BE2C (cell line): ENCODE data around the gene RFX4.

Experiments used
- DNase-seq: peaks from one replicate; pipeline ENCODE4 v3.0.0-alpha.2; 2020
- H3K27me3 ChIP-seq: fragments of 250-450 bp; sonication (Bioruptor Pico); 2 replicates; pipeline ENCODE4 v1.5.1; 2020; ENCODE audit warnings: mild to moderate bottlenecking
- H3K36me3 ChIP-seq: fragments of 250-450 bp; sonication (Bioruptor Pico); 2 replicates; pipeline ENCODE4 v1.5.1; 2020; ENCODE audit warnings: mild to moderate bottlenecking
- H3K4me1 ChIP-seq: fragments of 250-450 bp; sonication (Bioruptor Pico); 2 replicates; pipeline ENCODE4 v1.5.1; 2020
- H3K4me3 ChIP-seq: 2 replicates; pipeline ENCODE4 v1.5.1; 2011; ENCODE audit warnings: low read depth, low read length
- H3K9me3 ChIP-seq: fragments of 250-450 bp; sonication (Bioruptor Pico); 2 replicates; pipeline ENCODE4 v1.5.1; 2020
- TF ChIP-seq, protein P1 (sequence below): IDR thresholded peaks from 2 replicates; pipeline ENCODE4 v1.5.1; 2012; ENCODE audit warnings: mild to moderate bottlenecking, low read depth, low read length

Gene RFX4

DNA sequence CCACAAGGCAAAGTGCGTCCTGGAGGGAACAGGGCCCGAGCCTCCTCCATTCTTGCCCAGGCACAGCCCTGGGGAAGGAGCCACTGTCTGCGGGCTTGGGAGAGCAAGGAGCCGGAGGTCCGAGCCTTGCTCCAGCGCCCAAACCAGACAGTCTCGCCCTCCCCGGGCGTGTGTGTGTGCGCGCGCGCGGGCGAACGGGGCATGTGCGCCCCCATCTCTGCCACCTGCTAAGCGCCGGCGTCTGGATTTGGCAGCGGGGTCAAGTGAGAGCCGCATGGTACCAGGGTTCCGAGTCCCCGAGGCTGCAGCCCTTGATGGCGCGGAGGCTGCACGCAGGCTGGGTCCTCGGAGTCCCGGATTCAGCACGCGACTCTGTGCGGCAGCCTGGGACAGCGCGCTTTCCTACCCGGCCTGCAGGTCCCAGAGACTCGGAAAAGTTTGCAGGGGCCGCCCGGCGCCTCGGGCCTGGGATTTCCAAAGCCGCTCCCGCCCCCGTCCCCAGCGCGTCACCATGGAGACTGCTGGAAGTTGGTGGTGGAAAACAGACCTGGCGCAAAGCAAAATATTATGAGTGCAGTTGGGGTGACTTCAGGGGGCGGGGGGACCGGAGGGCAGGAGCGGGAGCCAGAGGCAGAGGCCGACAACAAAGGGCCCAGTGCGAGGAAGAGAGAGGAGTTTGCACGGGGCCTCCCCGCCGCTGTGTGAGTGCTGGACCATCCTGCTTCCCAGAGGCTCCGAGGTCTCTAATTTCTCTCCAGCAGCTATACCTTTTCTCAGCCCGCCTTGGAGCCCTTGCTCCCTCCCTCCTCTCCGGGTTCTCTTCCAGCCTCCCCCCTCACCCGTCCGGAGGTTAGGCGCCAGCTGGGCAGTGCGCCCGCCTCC is 4.2 kb downstream of the RFX4 start:
- Histone ChIP-seq H3K4me3 (no peak overlapping the region; the same call in 1 of the 2 replicates), H3K27me3 (peaks cover 95% of the 10 kb centered on the region), H3K4me1 (no peaks in the 10 kb centered on the region), H3K36me3 (no peaks in the 10 kb centered on the region), H3K9me3 (no peaks in the 10 kb centered on the region)
- DNase-seq: no peak
- TF ChIP-seq, protein P1, sequence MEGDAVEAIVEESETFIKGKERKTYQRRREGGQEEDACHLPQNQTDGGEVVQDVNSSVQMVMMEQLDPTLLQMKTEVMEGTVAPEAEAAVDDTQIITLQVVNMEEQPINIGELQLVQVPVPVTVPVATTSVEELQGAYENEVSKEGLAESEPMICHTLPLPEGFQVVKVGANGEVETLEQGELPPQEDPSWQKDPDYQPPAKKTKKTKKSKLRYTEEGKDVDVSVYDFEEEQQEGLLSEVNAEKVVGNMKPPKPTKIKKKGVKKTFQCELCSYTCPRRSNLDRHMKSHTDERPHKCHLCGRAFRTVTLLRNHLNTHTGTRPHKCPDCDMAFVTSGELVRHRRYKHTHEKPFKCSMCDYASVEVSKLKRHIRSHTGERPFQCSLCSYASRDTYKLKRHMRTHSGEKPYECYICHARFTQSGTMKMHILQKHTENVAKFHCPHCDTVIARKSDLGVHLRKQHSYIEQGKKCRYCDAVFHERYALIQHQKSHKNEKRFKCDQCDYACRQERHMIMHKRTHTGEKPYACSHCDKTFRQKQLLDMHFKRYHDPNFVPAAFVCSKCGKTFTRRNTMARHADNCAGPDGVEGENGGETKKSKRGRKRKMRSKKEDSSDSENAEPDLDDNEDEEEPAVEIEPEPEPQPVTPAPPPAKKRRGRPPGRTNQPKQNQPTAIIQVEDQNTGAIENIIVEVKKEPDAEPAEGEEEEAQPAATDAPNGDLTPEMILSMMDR: no peak

GRCh38 chr12:106588771-106589170 is 6.0 kb downstream of the RFX4 start:
- Histone ChIP-seq H3K4me3 (no peak overlapping the region), H3K36me3 (no peaks in the 10 kb centered on the region), H3K4me1 (no peaks in the 10 kb centered on the region), H3K27me3 (peaks cover 95% of the 10 kb centered on the region), H3K9me3 (no peaks in the 10 kb centered on the region)
- DNase-seq: no peak
- TF ChIP-seq, protein P1: no peak

DNA sequence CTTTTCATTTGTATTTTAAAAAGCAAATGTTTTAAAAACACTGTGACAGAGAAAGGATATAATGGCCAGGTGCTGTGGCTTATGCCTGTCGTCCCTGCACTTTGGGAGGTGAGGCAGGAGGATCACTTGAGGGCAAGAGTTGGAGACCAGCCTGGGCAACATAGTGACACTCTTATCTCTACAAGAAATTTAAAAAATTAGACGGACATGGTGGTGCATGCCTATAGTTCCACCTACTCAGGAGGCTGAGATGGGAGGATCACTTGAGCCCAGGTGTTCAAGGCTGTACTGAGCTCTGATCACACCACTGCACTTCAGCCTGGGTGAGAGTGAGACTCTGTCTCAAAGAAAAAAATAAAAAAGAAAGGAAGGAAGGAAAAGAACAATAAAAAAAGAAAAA is 7.8 kb downstream of the RFX4 start:
- Histone ChIP-seq H3K9me3 (no peaks in the 10 kb centered on the region), H3K36me3 (no peaks in the 10 kb centered on the region), H3K4me1 (no peaks in the 10 kb centered on the region), H3K27me3 (peaks cover 95% of the 10 kb centered on the region), H3K4me3 (no peak overlapping the region)
- DNase-seq: no peak
- TF ChIP-seq, protein P1: no peak

- no peaks in the 10 kb centered on the region for H3K4me1 ChIP-seq
- no peak for DNase-seq
- TF ChIP-seq, protein P1: no peak
- H3K9me3 ChIP-seq: no peaks in the 10 kb centered on the region
- no peak overlapping the region for H3K4me3 ChIP-seq
- H3K36me3 ChIP-seq: no peaks in the 10 kb centered on the region
- peaks cover 68% of the 10 kb centered on the region for H3K27me3 ChIP-seq
Measured at GRCh38 chr12:106594447-106594846, 11.6 kb downstream of the RFX4 start.

DNA sequence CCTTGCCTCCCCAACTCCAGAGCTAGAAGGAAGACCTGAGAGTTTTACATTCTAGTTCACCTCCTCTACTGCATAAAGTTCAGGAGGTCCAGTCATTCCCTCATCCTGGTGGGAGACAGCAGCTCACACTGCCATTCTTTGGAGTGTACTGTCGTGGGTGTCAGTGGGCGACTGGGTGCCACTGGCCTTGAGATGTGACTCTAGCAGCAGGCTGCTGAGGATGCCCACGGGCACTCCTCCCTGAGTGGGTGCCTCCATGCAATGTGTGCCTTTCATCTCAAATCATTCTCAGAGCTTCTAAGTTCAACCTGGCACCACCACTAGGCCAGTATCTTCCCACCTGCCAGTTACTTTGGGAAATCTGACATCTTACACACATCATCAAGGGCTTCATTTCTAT is 12.5 kb downstream of the RFX4 start:
- peaks cover 60% of the 10 kb centered on the region for H3K27me3 ChIP-seq
- TF ChIP-seq, protein P1: no peak
- no peak overlapping the region for H3K4me3 ChIP-seq
- no peaks in the 10 kb centered on the region for H3K4me1 ChIP-seq
- H3K9me3 ChIP-seq: no peaks in the 10 kb centered on the region
- no peak for DNase-seq
- H3K36me3 ChIP-seq: no peaks in the 10 kb centered on the region

DNA sequence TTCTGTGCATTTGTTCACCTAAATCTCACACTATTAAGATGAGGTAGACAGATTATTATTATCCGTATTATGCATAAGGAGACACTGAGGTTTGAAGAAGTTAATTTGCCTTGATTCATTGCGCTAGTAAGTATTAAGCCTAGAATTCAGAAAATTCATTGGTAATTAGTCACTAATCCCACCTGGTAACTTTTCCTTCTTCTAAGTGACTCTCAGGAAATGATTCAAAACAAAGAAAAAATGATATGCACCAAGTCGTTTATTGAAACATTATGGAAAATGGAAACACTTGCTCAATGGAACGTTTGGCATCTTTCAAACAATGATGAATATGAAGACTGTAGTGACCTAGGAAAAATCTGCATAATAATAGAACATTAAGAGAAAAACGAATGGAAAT is 15.2 kb downstream of the RFX4 start:
- Histone ChIP-seq H3K4me3 (no peak overlapping the region), H3K27me3 (peaks cover 38% of the 10 kb centered on the region), H3K36me3 (no peaks in the 10 kb centered on the region), H3K9me3 (no peaks in the 10 kb centered on the region), H3K4me1 (no peaks in the 10 kb centered on the region)
- no peak for DNase-seq
- TF ChIP-seq, protein P1: no peak
